ENCODE results near the gene SEC61B. TPM values are rescaled to one million over a fixed set of nuclear protein-coding genes. Genes with fewer than 3 reads are reported as not detected.
"Not testable (repeated sequence)": the region's sequence is repeated elsewhere in the genome, so short reads cannot be mapped to it uniquely, and the experiment has no call there.

Gene SEC61B
- total RNA-seq, 1 experiment from 2014 or later: 141 TPM

DNA sequence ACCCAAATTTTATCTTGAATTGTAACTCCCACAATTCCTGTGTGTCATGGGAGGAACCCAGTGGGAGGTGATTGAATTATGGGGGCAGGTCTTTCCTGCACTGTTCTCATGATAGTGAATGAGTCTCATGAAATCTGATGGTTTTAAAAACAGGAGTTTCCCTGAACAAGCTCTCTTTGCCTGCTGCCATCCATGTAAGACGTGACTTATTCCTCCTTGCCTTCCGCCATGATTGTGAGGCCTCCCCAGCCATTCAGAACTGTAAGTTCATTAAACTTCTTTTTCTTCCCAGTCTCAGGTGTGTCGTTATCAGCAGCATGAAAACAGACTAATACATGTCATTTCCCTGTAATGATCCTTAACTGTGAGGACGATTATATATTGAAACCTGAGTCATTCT, 15.8 kb downstream of the SEC61B start:
- not testable (repeated sequence) for DNase-seq; H3K4me3 ChIP-seq; H3K27me3 ChIP-seq; H3K36me3 ChIP-seq; H3K9me3 ChIP-seq (replicated peaks); H3K27ac ChIP-seq
- H3K4me1 ChIP-seq: peaks cover 10% of the 10 kb centered on the region

DNA sequence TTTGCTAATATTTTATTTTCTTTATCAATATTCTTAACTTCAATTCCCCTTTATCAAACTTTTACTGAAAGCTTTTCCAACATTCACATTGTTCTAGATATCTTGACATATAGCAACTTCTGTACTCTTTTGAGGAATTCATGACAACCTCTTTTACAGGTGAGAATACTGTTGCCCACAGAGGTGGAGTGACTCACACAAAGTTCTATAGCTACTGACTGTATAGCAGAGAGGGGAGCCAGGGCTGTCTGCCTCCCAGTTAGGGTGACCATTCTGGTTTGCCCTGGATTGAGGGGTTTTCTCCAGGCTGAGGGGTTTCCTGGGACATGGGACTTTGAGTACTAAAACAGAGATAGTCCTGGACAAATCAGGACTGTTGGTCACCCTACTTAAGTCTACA, 16.2 kb downstream of the SEC61B start:
- no peak for DNase-seq

DNA sequence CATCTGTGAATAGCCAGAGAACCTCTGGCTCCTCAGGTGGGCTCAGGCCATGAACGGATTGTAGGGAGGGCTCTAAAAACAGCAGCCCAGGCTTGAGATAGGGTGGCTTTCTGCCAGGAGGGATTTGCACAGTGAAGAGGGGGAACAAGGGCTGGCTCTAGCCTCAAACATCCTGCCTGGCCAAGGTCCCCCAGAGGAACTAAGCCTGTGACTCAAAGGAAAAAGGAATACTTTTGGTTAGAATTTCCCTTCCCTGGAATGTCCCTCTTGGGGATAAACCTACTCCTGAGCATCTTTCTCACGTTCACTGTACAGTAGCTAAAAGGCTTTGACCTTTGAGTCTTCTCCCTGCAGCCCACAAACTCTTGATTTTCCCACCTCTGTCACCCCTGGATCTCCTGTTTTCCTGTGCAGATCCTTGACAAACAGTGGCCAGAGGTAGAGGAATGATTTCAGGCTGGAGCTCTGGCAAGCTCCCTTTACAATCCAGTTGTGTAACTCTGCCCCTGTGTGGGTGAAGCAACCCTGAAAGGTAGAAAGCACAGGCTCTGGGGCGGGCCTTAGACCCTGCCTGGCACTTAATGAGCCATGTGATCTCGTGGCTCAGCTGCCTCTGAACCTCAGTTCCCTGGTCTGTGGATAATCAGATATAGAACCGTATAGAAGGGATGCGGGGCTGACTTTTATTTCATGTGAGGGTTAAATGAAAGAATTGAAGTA, 17.4 kb downstream of the SEC61B start:
- Histone ChIP-seq H3K36me3 (no peaks in the 10 kb centered on the region), H3K27ac (no peak overlapping the region), H3K9me3 (replicated peaks) (0 out of 2 replicates have a peak, but pooled peaks cover 2% of the 10 kb centered on the region), H3K4me3 (no peak overlapping the region), H3K27me3 (no peaks in the 10 kb centered on the region), H3K4me1 (peaks cover 10% of the 10 kb centered on the region)
- peak; percentile 55 to 56 for DNase-seq

More for the DNA sequence above, 16.2 kb downstream of the SEC61B start:
- H3K9me3 ChIP-seq (replicated peaks): 0 out of 2 replicates have a peak, but pooled peaks cover 2% of the 10 kb centered on the region
- H3K4me3 ChIP-seq: no peak overlapping the region
- H3K4me1 ChIP-seq: peaks cover 10% of the 10 kb centered on the region
- H3K36me3 ChIP-seq: 0 out of 2 replicates have a peak, but pooled peaks cover under 1% of the 10 kb centered on the region
- no peaks in the 10 kb centered on the region for H3K27me3 ChIP-seq
- no peak overlapping the region for H3K27ac ChIP-seq

DNA sequence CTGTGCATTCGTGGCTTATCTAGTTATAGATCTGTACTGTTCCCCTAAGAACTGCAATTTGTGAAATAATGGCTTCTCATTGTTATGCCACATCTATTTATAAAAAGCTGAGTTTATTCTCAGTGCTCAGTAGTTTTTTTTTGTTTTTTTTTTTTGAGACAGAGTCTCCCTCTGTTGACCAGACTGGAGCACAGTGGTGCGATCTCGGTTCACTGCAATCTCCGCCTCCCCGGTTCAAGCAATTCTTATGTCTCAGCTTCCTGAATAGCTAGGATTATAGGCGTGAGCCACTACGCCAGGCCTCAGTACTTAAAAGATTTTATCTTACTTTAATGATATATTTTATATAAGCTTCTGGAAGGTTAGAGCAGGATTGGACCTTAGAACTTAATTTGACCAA, 19.0 kb downstream of the SEC61B start:
- Histone ChIP-seq H3K9me3 (replicated peaks) (0 out of 2 replicates have a peak, but pooled peaks cover 2% of the 10 kb centered on the region), H3K27me3 (no peaks in the 10 kb centered on the region), H3K4me3 (no peak overlapping the region), H3K27ac (no peak overlapping the region), H3K4me1 (peaks cover 10% of the 10 kb centered on the region), H3K36me3 (0 out of 2 replicates have a peak, but pooled peaks cover 2% of the 10 kb centered on the region)
- no peak for DNase-seq

DNA sequence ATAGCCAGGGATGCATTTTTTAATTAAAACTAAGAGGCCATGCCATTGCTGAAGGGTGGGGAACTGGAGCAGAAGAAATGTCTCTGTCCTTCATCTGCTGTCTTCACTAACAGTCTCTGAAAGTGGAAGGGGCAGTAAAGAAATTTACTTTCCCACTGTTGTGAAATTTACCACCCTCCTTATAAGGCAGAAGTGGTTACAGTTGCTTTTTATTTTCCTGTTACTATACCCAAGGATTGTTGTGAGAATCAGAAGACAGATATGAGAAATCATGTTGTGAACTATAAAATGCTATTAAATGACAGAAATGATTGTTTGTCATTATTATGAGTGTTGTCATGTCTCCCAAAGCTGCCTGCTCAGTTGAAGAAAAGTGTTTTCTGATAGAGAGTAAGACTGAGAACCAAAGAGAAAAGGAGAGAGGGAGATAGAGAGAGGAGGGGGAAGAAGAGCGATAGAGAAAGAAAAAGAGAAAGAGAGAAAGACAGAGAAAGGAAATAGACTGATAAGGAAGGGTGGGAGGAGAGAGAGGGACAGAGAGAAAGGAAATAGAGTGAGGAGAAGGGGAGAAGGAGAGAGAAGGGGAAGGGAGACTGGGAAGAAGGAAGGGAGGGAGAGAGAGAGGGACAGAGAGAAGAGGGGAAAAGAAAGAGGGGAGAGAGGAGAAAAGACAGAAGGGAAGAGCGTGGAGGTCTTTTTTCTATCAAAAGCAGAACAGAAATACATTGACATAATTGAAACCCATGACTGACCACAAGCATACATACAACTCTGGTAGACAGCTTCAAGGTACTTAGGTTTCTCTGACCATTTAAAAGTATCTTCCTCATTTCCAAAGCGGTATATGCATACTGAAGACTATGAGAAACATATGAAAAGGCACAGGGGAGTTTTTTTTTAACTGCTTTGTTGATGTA, 22.5 kb downstream of the SEC61B start:
- Histone ChIP-seq H3K9me3 (replicated peaks) (0 out of 2 replicates have a peak, but pooled peaks cover 6% of the 10 kb centered on the region), H3K27ac (no peak overlapping the region), H3K4me1 (peaks cover 6% of the 10 kb centered on the region), H3K4me3 (no peak overlapping the region), H3K36me3 (0 out of 2 replicates have a peak, but pooled peaks cover 2% of the 10 kb centered on the region), H3K27me3 (no peaks in the 10 kb centered on the region)
- no peak for DNase-seq

DNA sequence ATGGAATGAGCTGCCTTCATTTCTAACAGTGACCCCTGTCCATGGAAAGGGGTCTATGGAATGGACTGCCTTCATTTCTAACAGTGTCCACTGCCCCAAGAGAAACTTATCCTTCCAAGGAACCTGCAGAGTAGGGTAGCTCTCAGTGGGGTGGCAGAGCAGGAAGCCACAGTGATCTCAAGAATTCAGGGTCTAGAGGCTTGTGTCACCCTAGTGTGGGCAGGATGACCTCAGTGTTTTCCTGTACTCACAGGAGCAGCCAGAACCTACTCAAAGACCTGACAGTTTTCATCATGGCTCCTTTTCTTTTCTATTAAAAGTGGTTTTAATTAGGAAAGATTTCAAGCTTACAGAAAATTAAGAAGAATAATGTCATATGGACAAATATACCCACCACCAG, 27.5 kb downstream of the SEC61B start:
- Histone ChIP-seq H3K36me3 (0 out of 2 replicates have a peak, but pooled peaks cover 2% of the 10 kb centered on the region), H3K4me1 (peaks cover 11% of the 10 kb centered on the region), H3K9me3 (replicated peaks) (peaks cover 4% of the 10 kb centered on the region; the same call in 1 of the 2 replicates), H3K27me3 (no peaks in the 10 kb centered on the region), H3K27ac (no peak overlapping the region), H3K4me3 (no peak overlapping the region)
- DNase-seq: no peak

DNA sequence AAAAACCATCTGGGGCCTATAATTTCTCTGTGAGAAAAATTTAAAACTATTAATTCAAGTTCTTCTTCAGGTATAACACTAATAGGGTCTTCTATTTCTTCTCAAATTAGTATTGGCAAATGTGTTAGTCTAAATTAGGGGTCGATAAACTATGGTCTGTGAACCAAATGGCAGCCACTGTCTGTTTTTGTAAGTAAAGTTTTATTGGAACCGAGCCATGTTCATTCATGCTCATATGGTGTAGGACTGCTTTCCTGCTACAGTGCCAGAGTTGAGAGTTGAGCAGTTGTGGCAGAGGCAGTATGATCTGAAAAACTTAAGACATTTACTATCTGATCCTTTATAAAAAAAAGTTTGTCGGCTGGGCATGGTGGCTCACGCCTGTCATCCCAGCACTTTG, 29.1 kb downstream of the SEC61B start:
- no peak overlapping the region for H3K27ac ChIP-seq
- H3K36me3 ChIP-seq: no peaks in the 10 kb centered on the region
- no peak overlapping the region for H3K4me3 ChIP-seq
- H3K9me3 ChIP-seq (replicated peaks): peaks cover 4% of the 10 kb centered on the region; the same call in 1 of the 2 replicates
- no peaks in the 10 kb centered on the region for H3K27me3 ChIP-seq
- no peak for DNase-seq
- H3K4me1 ChIP-seq: peaks cover 11% of the 10 kb centered on the region

DNA sequence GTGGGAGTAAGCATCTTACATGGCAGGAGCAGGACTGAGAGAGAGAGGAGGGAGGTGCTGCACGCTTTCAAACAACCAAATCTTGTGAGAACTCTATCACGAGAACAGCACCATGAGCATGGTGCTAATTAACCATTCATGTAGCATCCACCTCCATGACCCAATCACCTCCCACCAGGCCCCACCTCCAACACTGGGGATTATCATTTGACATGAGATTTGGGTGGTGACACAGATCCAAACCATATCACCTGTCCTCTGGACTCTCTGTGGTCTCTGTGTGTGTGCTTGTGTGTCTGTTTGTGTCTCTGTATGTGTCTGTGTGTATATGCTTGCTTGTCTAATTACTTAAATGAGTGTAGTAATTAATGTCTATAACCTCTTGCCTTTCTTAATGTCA, 31.1 kb downstream of the SEC61B start:
- DNase-seq: no peak
- peaks cover 11% of the 10 kb centered on the region for H3K4me1 ChIP-seq
- no peak overlapping the region; the same call in 1 of the 2 replicates for H3K27ac ChIP-seq
- H3K9me3 ChIP-seq (replicated peaks): peaks cover 4% of the 10 kb centered on the region; the same call in 1 of the 2 replicates
- H3K36me3 ChIP-seq: no peaks in the 10 kb centered on the region
- no peaks in the 10 kb centered on the region for H3K27me3 ChIP-seq
- no peak overlapping the region for H3K4me3 ChIP-seq

DNA sequence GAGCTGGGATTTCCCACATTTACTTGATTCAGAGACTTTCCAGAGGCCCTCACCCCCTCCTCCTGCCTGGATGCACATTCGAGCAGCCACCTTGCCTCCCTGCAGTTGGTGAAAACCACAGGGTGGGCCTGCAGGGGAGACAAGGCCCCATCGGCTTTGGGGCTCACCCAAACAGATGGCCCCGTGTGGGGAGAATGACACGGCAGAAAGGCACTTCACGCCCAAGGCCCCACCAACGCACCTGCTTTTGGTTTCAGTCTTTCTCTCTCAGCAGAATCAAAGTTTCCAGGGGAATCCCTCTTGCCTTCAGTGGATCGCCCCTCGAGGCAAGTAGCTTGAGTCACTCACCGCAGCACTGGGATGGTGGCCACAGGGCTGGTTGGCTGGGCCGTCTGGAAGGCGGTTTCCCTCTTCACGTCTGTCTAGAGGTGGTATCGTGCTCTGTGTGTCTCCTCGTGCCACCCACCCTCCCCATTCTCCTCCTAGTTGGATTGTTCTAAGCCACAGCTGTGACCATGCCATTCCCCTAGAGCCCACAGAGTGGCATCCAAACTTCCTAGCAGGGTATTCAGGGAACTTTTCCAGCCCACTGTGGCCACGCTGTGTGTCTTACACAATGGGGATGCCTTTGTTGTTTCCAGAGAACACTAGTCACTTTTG, 31.8 kb downstream of the SEC61B start:
- no peaks in the 10 kb centered on the region for H3K27me3 ChIP-seq
- DNase-seq: peak; percentile 74 to 76
- H3K4me1 ChIP-seq: peaks cover 11% of the 10 kb centered on the region
- no peaks in the 10 kb centered on the region; the same call in 1 of the 2 replicates for H3K9me3 ChIP-seq (replicated peaks)
- H3K27ac ChIP-seq: peak overlapping the region; percentile 31
- peak overlapping the region; percentile 4; the same call in 1 of the 2 replicates for H3K4me3 ChIP-seq
- H3K36me3 ChIP-seq: no peaks in the 10 kb centered on the region

DNA sequence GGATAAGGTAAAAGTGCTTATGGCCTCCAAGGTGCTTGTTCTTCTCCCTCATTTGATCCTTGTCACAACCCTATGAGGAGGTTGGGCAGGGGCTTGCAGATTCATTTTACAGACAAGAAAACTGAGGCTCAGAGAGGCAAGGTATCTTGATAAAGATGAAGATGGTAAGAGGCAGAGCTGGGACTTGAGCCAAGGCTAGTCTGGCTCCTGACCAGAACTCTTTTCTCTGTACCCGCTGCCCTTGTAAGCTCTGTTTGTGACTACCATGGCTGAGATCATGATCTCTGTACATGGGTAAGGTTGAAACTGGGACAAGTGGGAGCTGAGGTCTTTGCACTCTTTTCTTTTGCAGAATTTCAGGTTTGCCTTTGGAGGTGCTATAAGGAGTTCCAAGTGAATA, 33.6 kb downstream of the SEC61B start:
- DNase-seq: no peak

DNA sequence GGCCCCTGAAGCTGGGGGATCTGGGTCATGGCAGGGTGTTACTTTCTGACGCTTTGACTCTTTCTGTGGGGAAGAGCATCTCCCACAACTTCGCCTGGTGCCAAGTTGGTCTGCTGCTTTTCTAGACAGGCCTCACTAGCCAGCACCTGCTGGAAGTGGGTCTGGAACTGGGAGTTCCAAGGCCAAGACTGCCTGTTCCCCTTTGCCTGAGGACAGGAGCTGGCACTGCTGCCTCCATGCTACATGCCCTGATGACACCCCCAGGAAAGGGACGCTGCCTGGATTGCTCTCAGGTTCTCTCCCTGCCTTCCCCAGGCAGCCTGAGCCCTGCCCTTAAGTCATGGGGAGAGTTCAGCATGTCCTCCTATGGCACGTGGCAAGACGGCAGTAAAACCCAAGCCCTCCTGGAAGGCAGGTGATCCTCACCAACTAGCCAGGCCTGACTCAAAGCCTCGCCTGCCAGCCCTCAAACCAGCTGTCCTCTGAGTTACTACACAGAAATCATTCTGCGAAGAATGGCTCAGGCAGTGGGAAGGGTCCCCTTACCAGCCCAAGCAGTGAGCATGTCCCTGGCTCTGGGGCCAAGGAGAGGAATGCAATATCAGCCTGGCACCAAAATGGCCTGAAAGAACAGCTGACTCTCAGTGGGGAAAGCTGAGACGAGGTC, 35.8 kb downstream of the SEC61B start:
- Histone ChIP-seq H3K36me3 (no peaks in the 10 kb centered on the region), H3K27me3 (no peaks in the 10 kb centered on the region), H3K27ac (no peak overlapping the region), H3K4me1 (peaks cover 11% of the 10 kb centered on the region), H3K4me3 (no peak overlapping the region), H3K9me3 (replicated peaks) (no peaks in the 10 kb centered on the region; the same call in 1 of the 2 replicates)
- peak; percentile 16 to 35 for DNase-seq

More for the DNA sequence above, 33.6 kb downstream of the SEC61B start:
- Histone ChIP-seq H3K9me3 (replicated peaks) (no peaks in the 10 kb centered on the region; the same call in 1 of the 2 replicates), H3K36me3 (no peaks in the 10 kb centered on the region), H3K27me3 (no peaks in the 10 kb centered on the region), H3K4me3 (no peak overlapping the region), H3K4me1 (peaks cover 11% of the 10 kb centered on the region), H3K27ac (no peak overlapping the region)

DNA sequence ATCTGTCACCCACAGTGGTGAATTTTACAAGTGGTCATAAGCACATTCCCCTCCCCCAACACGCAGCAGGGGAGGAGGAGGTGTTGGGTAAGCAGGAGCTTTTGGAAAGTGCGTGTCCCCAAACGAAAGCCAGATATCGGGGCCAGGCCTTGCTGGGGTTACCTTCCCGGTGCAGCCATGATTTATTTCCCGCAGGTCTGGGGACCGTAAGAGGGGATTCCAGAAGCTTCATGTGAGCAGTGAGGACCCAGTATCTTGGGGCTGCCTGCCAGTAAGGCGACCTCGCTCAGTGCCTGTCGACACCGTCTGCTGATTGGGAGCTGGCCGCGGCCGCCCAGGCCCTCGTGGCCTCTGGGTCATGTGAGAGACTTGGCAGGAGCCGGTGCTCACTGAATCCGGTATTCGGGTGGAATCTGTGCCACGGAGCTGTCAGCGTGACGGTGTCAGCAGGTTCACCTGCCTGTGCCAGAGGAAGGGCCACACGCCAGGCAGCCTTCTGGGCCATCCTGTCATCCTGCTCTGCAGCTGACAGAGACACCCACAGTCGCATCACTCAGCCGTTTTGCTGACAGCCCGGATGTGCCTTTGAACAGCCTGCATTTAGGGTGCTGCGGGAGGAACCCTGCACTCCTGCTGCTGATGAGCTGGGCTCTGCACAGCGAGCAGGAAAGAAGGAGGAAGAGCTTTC, 37.3 kb downstream of the SEC61B start:
- peak overlapping the region; percentile 50 for H3K4me3 ChIP-seq
- no peak overlapping the region for H3K27ac ChIP-seq
- peak; percentile 52 to 56 for DNase-seq

DNA sequence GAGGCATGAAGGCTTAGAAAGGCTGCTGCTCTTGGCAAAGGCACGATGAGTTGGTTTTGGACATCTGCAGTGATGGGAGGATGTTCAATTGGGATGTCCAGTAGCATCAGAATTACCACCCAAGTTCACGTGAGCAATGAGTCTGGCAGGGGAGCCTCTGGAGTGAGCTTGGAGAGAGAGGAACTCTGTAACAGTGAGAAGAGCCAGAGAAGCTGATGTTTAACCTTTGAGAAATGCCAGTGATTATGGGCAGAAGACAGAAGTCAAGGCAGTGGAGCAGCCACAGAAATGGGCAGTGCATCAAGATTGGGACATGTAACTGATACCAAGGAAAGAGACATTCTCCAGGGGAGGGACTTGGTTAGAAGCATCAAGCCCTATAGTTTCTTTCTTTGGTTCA, 39.8 kb downstream of the SEC61B start:
- H3K4me3 ChIP-seq: no peak overlapping the region
- no peaks in the 10 kb centered on the region for H3K27me3 ChIP-seq
- H3K36me3 ChIP-seq: no peaks in the 10 kb centered on the region
- no peak overlapping the region for H3K27ac ChIP-seq
- no peaks in the 10 kb centered on the region for H3K9me3 ChIP-seq (replicated peaks)
- no peak for DNase-seq
- H3K4me1 ChIP-seq: no peaks in the 10 kb centered on the region

More for the DNA sequence above, 37.3 kb downstream of the SEC61B start:
- Histone ChIP-seq H3K27me3 (no peaks in the 10 kb centered on the region), H3K4me1 (peaks cover under 1% of the 10 kb centered on the region), H3K9me3 (replicated peaks) (no peaks in the 10 kb centered on the region; the same call in 1 of the 2 replicates), H3K36me3 (no peaks in the 10 kb centered on the region)

Data from SJCRH30 (cell line).